GM23338 (cell line): ENCODE results near the gene ETF1. TPM values are rescaled to one million over a fixed set of nuclear protein-coding genes. Genes with fewer than 3 reads are reported as not detected.

Experiments used
- CREB1 ChIP-seq: fragments of 250-450 bp; sonication (Bioruptor Pico); IDR thresholded peaks from 2 replicates; pipeline ENCODE4 v1.5.0; 2020; ENCODE audit warnings: low read depth, mild to moderate bottlenecking, moderate library complexity
- CTCF ChIP-seq, 2 experiments: fragments of 200-600 bp in 1 of 2; sonication (generic) in 1 of 2; conservative IDR thresholded peaks; 2 replicates each; pipeline versions ENCODE4 v1.5.1 to v1.6.1; 2016 to 2017; ENCODE audit warnings: antibody characterized with exemption in 2 of 2, low read depth in 2 of 2, mild to moderate bottlenecking in 2 of 2, moderate library complexity in 1 of 2
- EZH2phosphoT487 ChIP-seq: fragments of 200-600 bp; sonication (generic); IDR thresholded peaks from one replicate; pipeline ENCODE4 v1.8.1; 2018; ENCODE audit warnings: antibody characterized with exemption; ENCODE audit not compliant: unreplicated experiment
- POLR2AphosphoS5 ChIP-seq: IDR thresholded peaks from 2 replicates; pipeline ENCODE4 v1.6.1; 2016; ENCODE audit warnings: antibody characterized with exemption, low read depth
- STAT1 ChIP-seq: IDR thresholded peaks from one replicate; pipeline ENCODE4 v1.6.1; 2016; ENCODE audit warnings: antibody characterized with exemption; ENCODE audit not compliant: unreplicated experiment
- ZNF114 ChIP-seq: fragments of 250-450 bp; sonication (Bioruptor Pico); IDR thresholded peaks from 2 replicates; pipeline ENCODE4 v1.5.0; 2020; ENCODE audit warnings: mild to moderate bottlenecking, moderate library complexity
- ZNF331 ChIP-seq: fragments of 250-450 bp; sonication (Bioruptor Pico); IDR thresholded peaks from 2 replicates; pipeline ENCODE4 v1.5.0; 2020; ENCODE audit warnings: low read depth, mild to moderate bottlenecking, moderate library complexity
- ZNF462 ChIP-seq: fragments of 250-450 bp; sonication (Bioruptor Pico); IDR thresholded peaks from 2 replicates; pipeline ENCODE4 v1.5.0; 2020; ENCODE audit warnings: mild to moderate bottlenecking, moderate library complexity
- polyA plus RNA-seq: library from polyadenylated mRNA; unstranded; fragments of >200 nt; fragmentation: Nextera tagmentation; extraction: Ambion mirVana; gene quantifications from 2 replicates; pipeline ENCODE4 v1.2.1, GENCODE V29; 2016
- total RNA-seq: library from RNA; depleted of rRNA; stranded (reverse); fragments of >200 nt; shearing (Covaris generic); gene quantifications from 2 replicates; pipeline ENCODE4 v1.2.3, GENCODE V29; 2014

The ETF1 gene
- total and polyA plus RNA-seq, 2 experiments from 2014 or later = 68.9 to 136 TPM

GRCh38 chr5:138491284-138491648, 51.8 kb downstream of the ETF1 start (continued):
- TF ChIP-seq ZNF462 (CRISPR knock-in tag) (no peak), ZNF331 (CRISPR knock-in tag) (no peak), EZH2phosphoT487 (no peak), CTCF (conservative IDR thresholded peaks at IDR 0.05; ENCODE audit: low read depth in 2 of 2) (no peak), CREB1 (CRISPR knock-in tag) (no peak), ZNF114 (CRISPR knock-in tag) (no peak), STAT1 (no peak), POLR2AphosphoS5 (no peak)
